ENCODE results near the gene SETD6. TPM values are rescaled to one million over a fixed set of nuclear protein-coding genes. Genes with fewer than 3 reads are reported as not detected.
A peak's percentile ranks its signal among the peaks of the same experiment; 100 is the strongest.

SETD6 gene
- total and polyA plus RNA-seq, 2 experiments from 2014 or later: 39.7 to 54.0 TPM

GRCh38 chr16:58515871-58516767, 802 bp downstream of the SETD6 start (continued):
- no peak for TF ChIP-seq ZNF331 (CRISPR knock-in tag; IDR thresholded peaks at IDR 0.05; ENCODE audit: low read depth)

GRCh38 chr16:58516768-58517107, 1.4 kb downstream of the SETD6 start:
- peaks cover 40% of the 10 kb centered on the region for H3K79me2 ChIP-seq (replicated peaks; ENCODE audit: insufficient read depth)
- DNase-seq (ENCODE audit: low spot score) (no peak), ATAC-seq (no peak)
- H3K27ac ChIP-seq (ENCODE audit: low read depth): no peak overlapping the region
- H4K20me1 ChIP-seq (replicated peaks; ENCODE audit: insufficient read depth): peaks cover 31% of the 10 kb centered on the region
- peaks cover 16% of the 10 kb centered on the region for H3K4me1 ChIP-seq (ENCODE audit: insufficient read depth)
- peak overlapping the region; percentile 78 for H3K4me3 ChIP-seq
- Mint-ChIP-seq H3K36me3 (ENCODE audit: low read depth) (peaks cover 66% of the 10 kb centered on the region), H3K9me3 (no peaks in the 10 kb centered on the region), H3K4me1 (peaks cover 22% of the 10 kb centered on the region), H3K4me3 (peak overlapping the region; percentile 95), H3K27me3 (ENCODE audit: insufficient read depth, low read depth, poor library complexity) (peaks cover 26% of the 10 kb centered on the region), H3K27ac (no peak overlapping the region)
- H3F3A ChIP-seq (replicated peaks; ENCODE audit: low read depth): peaks cover 47% of the 10 kb centered on the region
- peak overlapping the region; percentile 99 for H3K4me2 ChIP-seq
- TF ChIP-seq ZNF331 (CRISPR knock-in tag; IDR thresholded peaks at IDR 0.05; ENCODE audit: low read depth): no peak
- no peak for TF ChIP-seq POLR2AphosphoS5 (IDR thresholded peaks at IDR 0.05; ENCODE audit: low read depth)
- TF ChIP-seq NANOG (IDR thresholded peaks at IDR 0.05; ENCODE audit: borderline replicate concordance): no peak
- no peak for TF ChIP-seq EZH2 (IDR thresholded peaks at IDR 0.05; ENCODE audit: low read depth, unreplicated experiment)
- no peak overlapping the region for H2AFZ ChIP-seq
- H3K36me3 ChIP-seq (ENCODE audit: insufficient read depth): peaks cover 50% of the 10 kb centered on the region
- H3K27me3 ChIP-seq (ENCODE audit: insufficient read depth): no peaks in the 10 kb centered on the region
- no peaks in the 10 kb centered on the region for H3K9me2 ChIP-seq (ENCODE audit: insufficient read depth)

GRCh38 chr16:58518083-58518979, 3.0 kb downstream of the SETD6 start:
- peaks cover 29% of the 10 kb centered on the region for H4K20me1 ChIP-seq (replicated peaks; ENCODE audit: insufficient read depth)
- H3K36me3 Mint-ChIP-seq (ENCODE audit: low read depth): peaks cover 81% of the 10 kb centered on the region
- peaks cover 63% of the 10 kb centered on the region for H3K36me3 ChIP-seq (ENCODE audit: insufficient read depth)
- peaks cover 14% of the 10 kb centered on the region for H3K4me1 ChIP-seq (ENCODE audit: insufficient read depth)
- peaks cover 38% of the 10 kb centered on the region for H3K79me2 ChIP-seq (replicated peaks; ENCODE audit: insufficient read depth)
- no peak overlapping the region for H3K4me3 Mint-ChIP-seq
- peaks cover 11% of the 10 kb centered on the region for H3K4me1 Mint-ChIP-seq
- no peak overlapping the region for H3K4me2 ChIP-seq
- no peak overlapping the region; the same call in 1 of the 2 replicates for H3K27ac Mint-ChIP-seq
- H3K9me3 Mint-ChIP-seq: no peaks in the 10 kb centered on the region
- TF ChIP-seq ETS1 (IDR thresholded peaks at IDR 0.05) (no peak), ZNF331 (CRISPR knock-in tag; IDR thresholded peaks at IDR 0.05; ENCODE audit: low read depth) (no peak), JUNB (IDR thresholded peaks at IDR 0.05; ENCODE audit: unreplicated experiment) (no peak), REST (IDR thresholded peaks at IDR 0.05; ENCODE audit: unreplicated experiment) (no peak), ZNF114 (CRISPR knock-in tag; IDR thresholded peaks at IDR 0.05) (no peak)
- H3K27me3 Mint-ChIP-seq (ENCODE audit: insufficient read depth, low read depth, poor library complexity): peaks cover 23% of the 10 kb centered on the region
- H3K27me3 ChIP-seq (ENCODE audit: insufficient read depth): no peaks in the 10 kb centered on the region
- no peak for ATAC-seq
- no peaks in the 10 kb centered on the region for H3K9me2 ChIP-seq (ENCODE audit: insufficient read depth)
- H3K4me3 ChIP-seq: no peak overlapping the region
- H3K27ac ChIP-seq (ENCODE audit: low read depth): no peak overlapping the region
- no peak for DNase-seq (ENCODE audit: low spot score)
- peaks cover 46% of the 10 kb centered on the region for H3F3A ChIP-seq (replicated peaks; ENCODE audit: low read depth)
- H2AFZ ChIP-seq: no peak overlapping the region

All from GM23338 (cell line).